Astrocyte (in vitro differentiated cells and primary cell): ENCODE results near the gene PRDM11. TPM values are rescaled to one million over a fixed set of nuclear protein-coding genes. Genes with fewer than 3 reads are reported as not detected.

ENCODE experiments used
- DNase-seq: peaks from one replicate; pipeline ENCODE4 v3.0.0-alpha.2; 2010; ENCODE audit warnings: low read depth
- FAIRE-seq: peaks from 2 replicates; lab custom pipeline; 2011; peaks lifted over from hg19 to GRCh38; lab: Jason Lieb, UNC
- H2AFZ ChIP-seq: 2 replicates; pipeline ENCODE4 v1.6.0; 2012; ENCODE audit warnings: low read depth, low read length, inconsistent platforms
- H3K27ac ChIP-seq: 2 replicates; pipeline ENCODE4 v1.5.1; 2011; ENCODE audit warnings: low read depth, low read length, inconsistent platforms
- H3K27me3 ChIP-seq: 2 replicates; pipeline ENCODE4 v1.6.0; 2011; ENCODE audit warnings: low read length, inconsistent platforms; ENCODE audit not compliant: insufficient read depth
- H3K36me3 ChIP-seq: 2 replicates; pipeline ENCODE4 v1.5.1; 2011; ENCODE audit warnings: low read length, inconsistent platforms; ENCODE audit not compliant: insufficient read depth
- H3K4me1 ChIP-seq: 2 replicates; pipeline ENCODE4 v1.5.1; 2011; ENCODE audit warnings: low read length, inconsistent platforms; ENCODE audit not compliant: insufficient read depth
- H3K4me2 ChIP-seq: 2 replicates; pipeline ENCODE4 v1.6.0; 2012; ENCODE audit warnings: low read length, inconsistent platforms
- H3K4me3 ChIP-seq: 2 replicates; pipeline ENCODE4 v1.5.1; 2011; ENCODE audit warnings: low read depth, mild to moderate bottlenecking, low read length, inconsistent platforms; ENCODE audit not compliant: insufficient read depth
- H3K79me2 ChIP-seq: 2 replicates; pipeline ENCODE4 v1.6.0; 2012; ENCODE audit warnings: mild to moderate bottlenecking, low read length, inconsistent platforms; ENCODE audit not compliant: insufficient read depth
- H3K9ac ChIP-seq: 2 replicates; pipeline ENCODE4 v1.6.0; 2012; ENCODE audit warnings: mild to moderate bottlenecking, low read length, inconsistent platforms
- H3K9me3 ChIP-seq: 2 replicates; pipeline ENCODE4 v1.5.1; 2012; ENCODE audit warnings: low read depth, mild to moderate bottlenecking, low read length, inconsistent platforms; ENCODE audit not compliant: insufficient read depth
- H4K20me1 ChIP-seq: 2 replicates; pipeline ENCODE4 v1.6.0; 2012; ENCODE audit warnings: low read length, inconsistent platforms; ENCODE audit not compliant: insufficient read depth
- H3K27ac Mint-ChIP-seq: one replicate; pipeline ENCODE4 v1.8.0; 2021; ENCODE audit warnings: mild to moderate bottlenecking, mixed read lengths; ENCODE audit not compliant: unreplicated experiment
- H3K27me3 Mint-ChIP-seq: one replicate; pipeline ENCODE4 v1.8.0; 2021; ENCODE audit warnings: low read depth, mixed read lengths; ENCODE audit not compliant: unreplicated experiment
- H3K36me3 Mint-ChIP-seq: one replicate; pipeline ENCODE4 v1.8.0; 2021; ENCODE audit warnings: low read depth, mixed read lengths; ENCODE audit not compliant: unreplicated experiment
- H3K4me1 Mint-ChIP-seq: one replicate; pipeline ENCODE4 v1.8.0; 2021; ENCODE audit warnings: low read depth, mixed read lengths; ENCODE audit not compliant: unreplicated experiment
- H3K4me3 Mint-ChIP-seq: one replicate; pipeline ENCODE4 v1.8.0; 2021; ENCODE audit warnings: mild to moderate bottlenecking, moderate library complexity, mixed read lengths; ENCODE audit not compliant: unreplicated experiment
- H3K9me3 Mint-ChIP-seq: one replicate; pipeline ENCODE4 v1.8.0; 2021; ENCODE audit warnings: mild to moderate bottlenecking, mixed read lengths; ENCODE audit not compliant: unreplicated experiment
- EZH2 ChIP-seq: IDR thresholded peaks from 2 replicates; pipeline ENCODE4 v1.6.1; 2012; ENCODE audit warnings: mild to moderate bottlenecking, low read length, inconsistent platforms; ENCODE audit not compliant: insufficient read depth
- total RNA-seq: library from RNA; stranded (reverse); gene quantifications from 2 replicates; pipeline ENCODE4 v1.2.1, GENCODE V29; 2021
- TF ChIP-seq, protein P1 (sequence below): IDR thresholded peaks from 2 replicates; pipeline ENCODE4 v1.5.1; 2011; ENCODE audit warnings: low read depth, mild to moderate bottlenecking, inconsistent platforms, low read length, moderate library complexity; ENCODE audit not compliant: insufficient read depth

The PRDM11 gene
- total RNA-seq, 1 donor from 2014 or later, result 9.1 TPM

DNA sequence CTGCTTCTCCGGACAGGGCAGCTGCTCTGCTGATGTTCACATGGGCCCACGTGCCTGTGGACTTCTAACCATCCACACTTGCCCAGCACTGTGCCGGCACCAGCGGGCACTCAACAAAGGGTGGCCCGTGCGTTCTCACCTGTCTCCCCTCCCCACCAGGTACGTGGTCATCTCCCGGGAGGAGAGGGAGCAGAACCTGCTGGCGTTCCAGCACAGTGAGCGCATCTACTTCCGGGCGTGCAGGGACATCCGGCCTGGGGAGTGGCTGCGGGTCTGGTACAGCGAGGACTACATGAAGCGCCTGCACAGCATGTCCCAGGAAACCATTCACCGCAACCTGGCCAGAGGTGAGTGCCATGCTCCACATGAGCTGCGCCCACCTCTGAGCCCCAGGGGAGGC, 73.0 kb downstream of the PRDM11 start:
- Mint-ChIP-seq H3K4me3 (no peak overlapping the region), H3K9me3 (no peaks in the 10 kb centered on the region), H3K4me1 (no peaks in the 10 kb centered on the region), H3K36me3 (peaks cover 14% of the 10 kb centered on the region), H3K27me3 (peaks cover 8% of the 10 kb centered on the region), H3K27ac (no peak overlapping the region)
- FAIRE-seq (no peak), DNase-seq (no peak)
- H3K4me1 ChIP-seq, result peaks cover 4% of the 10 kb centered on the region
- no peaks in the 10 kb centered on the region for H3K36me3 ChIP-seq
- H3K79me2 ChIP-seq, result no peaks in the 10 kb centered on the region
- H3K4me3 ChIP-seq, result no peak overlapping the region
- H3K27me3 ChIP-seq, result no peaks in the 10 kb centered on the region
- no peaks in the 10 kb centered on the region for H3K9me3 ChIP-seq
- no peak for TF ChIP-seq EZH2
- TF ChIP-seq, protein P1, sequence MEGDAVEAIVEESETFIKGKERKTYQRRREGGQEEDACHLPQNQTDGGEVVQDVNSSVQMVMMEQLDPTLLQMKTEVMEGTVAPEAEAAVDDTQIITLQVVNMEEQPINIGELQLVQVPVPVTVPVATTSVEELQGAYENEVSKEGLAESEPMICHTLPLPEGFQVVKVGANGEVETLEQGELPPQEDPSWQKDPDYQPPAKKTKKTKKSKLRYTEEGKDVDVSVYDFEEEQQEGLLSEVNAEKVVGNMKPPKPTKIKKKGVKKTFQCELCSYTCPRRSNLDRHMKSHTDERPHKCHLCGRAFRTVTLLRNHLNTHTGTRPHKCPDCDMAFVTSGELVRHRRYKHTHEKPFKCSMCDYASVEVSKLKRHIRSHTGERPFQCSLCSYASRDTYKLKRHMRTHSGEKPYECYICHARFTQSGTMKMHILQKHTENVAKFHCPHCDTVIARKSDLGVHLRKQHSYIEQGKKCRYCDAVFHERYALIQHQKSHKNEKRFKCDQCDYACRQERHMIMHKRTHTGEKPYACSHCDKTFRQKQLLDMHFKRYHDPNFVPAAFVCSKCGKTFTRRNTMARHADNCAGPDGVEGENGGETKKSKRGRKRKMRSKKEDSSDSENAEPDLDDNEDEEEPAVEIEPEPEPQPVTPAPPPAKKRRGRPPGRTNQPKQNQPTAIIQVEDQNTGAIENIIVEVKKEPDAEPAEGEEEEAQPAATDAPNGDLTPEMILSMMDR, result no peak
- H4K20me1 ChIP-seq, result no peaks in the 10 kb centered on the region
- no peak overlapping the region for H3K27ac ChIP-seq
- H3K9ac ChIP-seq, result no peak overlapping the region
- no peak overlapping the region for H3K4me2 ChIP-seq
- H2AFZ ChIP-seq, result no peak overlapping the region

DNA sequence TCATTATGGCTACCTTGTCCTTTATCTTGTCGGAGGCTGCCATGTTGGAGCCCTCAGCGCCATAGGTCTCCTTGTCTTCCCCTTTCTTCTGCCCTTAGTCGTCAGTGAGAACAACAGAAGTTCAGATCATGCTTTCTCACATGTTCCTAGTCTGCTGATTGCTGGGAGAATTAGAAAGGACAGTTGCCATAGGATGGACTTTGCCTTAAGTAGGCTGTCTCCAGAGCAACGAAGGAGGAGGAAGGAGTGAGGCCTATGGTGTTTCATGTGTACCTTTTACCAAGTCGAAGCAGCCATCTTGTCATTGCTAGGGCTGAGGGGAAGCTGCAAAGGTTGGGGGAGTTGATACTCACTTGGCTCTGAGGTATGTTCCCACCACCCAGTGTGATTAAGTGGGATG, 77.1 kb downstream of the PRDM11 start:
- Mint-ChIP-seq H3K27me3 (peaks cover 5% of the 10 kb centered on the region), H3K27ac (no peak overlapping the region), H3K9me3 (peaks cover 4% of the 10 kb centered on the region), H3K36me3 (peaks cover 43% of the 10 kb centered on the region), H3K4me3 (no peak overlapping the region), H3K4me1 (no peaks in the 10 kb centered on the region)
- no peaks in the 10 kb centered on the region for H3K36me3 ChIP-seq
- no peaks in the 10 kb centered on the region for H3K27me3 ChIP-seq
- no peak overlapping the region for H3K4me2 ChIP-seq
- FAIRE-seq (no peak), DNase-seq (no peak)
- no peak overlapping the region for H2AFZ ChIP-seq
- no peaks in the 10 kb centered on the region for H3K4me1 ChIP-seq
- no peak overlapping the region for H3K27ac ChIP-seq
- no peak overlapping the region for H3K9ac ChIP-seq
- H3K4me3 ChIP-seq, result no peak overlapping the region
- TF ChIP-seq, protein P1, result no peak
- TF ChIP-seq EZH2, result no peak
- H4K20me1 ChIP-seq, result no peaks in the 10 kb centered on the region
- H3K9me3 ChIP-seq, result no peaks in the 10 kb centered on the region
- no peaks in the 10 kb centered on the region for H3K79me2 ChIP-seq

DNA sequence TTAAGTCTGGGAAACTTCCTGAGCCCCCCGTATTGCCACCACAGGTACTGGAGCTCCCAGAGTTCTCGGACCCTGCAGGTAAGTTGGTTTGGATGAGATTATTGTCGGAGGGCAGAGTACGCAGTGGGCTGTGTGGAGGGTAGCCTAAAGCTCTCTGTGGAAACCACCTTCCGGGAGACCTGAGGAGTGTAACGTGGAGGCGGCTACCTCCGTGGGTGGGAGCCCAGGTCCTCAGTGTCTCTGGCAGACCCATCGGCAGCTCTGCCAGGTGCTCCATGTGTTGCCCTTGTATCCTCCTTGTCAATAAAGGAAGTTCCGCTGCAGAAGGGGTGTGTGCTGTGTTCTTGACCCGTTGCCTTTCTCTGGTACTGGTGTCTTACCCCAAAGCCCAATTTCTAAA, 78.3 kb downstream of the PRDM11 start:
- Histone ChIP-seq H3K36me3 (no peaks in the 10 kb centered on the region), H2AFZ (no peak overlapping the region), H3K9ac (no peak overlapping the region), H4K20me1 (no peaks in the 10 kb centered on the region), H3K4me2 (no peak overlapping the region), H3K27me3 (no peaks in the 10 kb centered on the region), H3K27ac (no peak overlapping the region), H3K4me3 (no peak overlapping the region), H3K4me1 (no peaks in the 10 kb centered on the region), H3K79me2 (no peaks in the 10 kb centered on the region), H3K9me3 (no peaks in the 10 kb centered on the region)
- Mint-ChIP-seq H3K27ac (no peak overlapping the region), H3K27me3 (peaks cover 5% of the 10 kb centered on the region), H3K4me1 (no peaks in the 10 kb centered on the region), H3K4me3 (no peak overlapping the region), H3K9me3 (peaks cover 4% of the 10 kb centered on the region), H3K36me3 (peaks cover 43% of the 10 kb centered on the region)
- TF ChIP-seq, protein P1, result no peak
- no peak for TF ChIP-seq EZH2
- no peak for FAIRE-seq
- no peak for DNase-seq
